Measurements from ENCODE around the gene PRDM16.

PRDM16 gene

GRCh38 chr1:3217181-3217641 is 148.2 kb downstream of the PRDM16 start:
- DNase-seq, result no peak

GRCh38 chr1:3217979-3218679 is 149.1 kb downstream of the PRDM16 start:
- no peak for DNase-seq

GRCh38 chr1:3219005-3219790 is 150.2 kb downstream of the PRDM16 start:
- DNase-seq, result no peak

GRCh38 chr1:3219791-3220467 is 150.9 kb downstream of the PRDM16 start:
- DNase-seq, result no peak

- no peak for DNase-seq
These were observed 152.4 kb downstream of the PRDM16 start for GRCh38 chr1:3221112-3222041.

GRCh38 chr1:3222042-3222692 is 153.2 kb downstream of the PRDM16 start:
- DNase-seq, result no peak

GRCh38 chr1:3225661-3226060 is 156.7 kb downstream of the PRDM16 start:
- DNase-seq, result no peak

GRCh38 chr1:3226191-3226590 is 157.2 kb downstream of the PRDM16 start:
- DNase-seq, result no peak

- no peak for DNase-seq
These were observed 157.8 kb downstream of the PRDM16 start for GRCh38 chr1:3226701-3227350.

- no peak for DNase-seq
These were observed 158.3 kb downstream of the PRDM16 start for GRCh38 chr1:3227351-3227704.

- no peak for DNase-seq
These were observed 158.9 kb downstream of the PRDM16 start for GRCh38 chr1:3227893-3228292.

- DNase-seq, result no peak
These were observed 160.2 kb downstream of the PRDM16 start for GRCh38 chr1:3229081-3229725.

GRCh38 chr1:3230553-3230952 is 161.6 kb downstream of the PRDM16 start:
- DNase-seq, result no peak

GRCh38 chr1:3231245-3231644 is 162.2 kb downstream of the PRDM16 start:
- no peak for DNase-seq

- no peak for DNase-seq
These were observed 162.8 kb downstream of the PRDM16 start for GRCh38 chr1:3231826-3232225.

- DNase-seq, result no peak
These were observed 164.0 kb downstream of the PRDM16 start for GRCh38 chr1:3233031-3233430.

- DNase-seq, result no peak
These were observed 164.5 kb downstream of the PRDM16 start for GRCh38 chr1:3233551-3233950.

GRCh38 chr1:3234281-3234680 is 165.3 kb downstream of the PRDM16 start:
- no peak for DNase-seq

GRCh38 chr1:3234956-3235355 is 166.0 kb downstream of the PRDM16 start:
- no peak for DNase-seq

GRCh38 chr1:3235496-3235895 is 166.5 kb downstream of the PRDM16 start:
- no peak for DNase-seq

GRCh38 chr1:3236361-3236760 is 167.4 kb downstream of the PRDM16 start:
- no peak for DNase-seq
